ENCODE results near the gene HERC4.

DNA sequence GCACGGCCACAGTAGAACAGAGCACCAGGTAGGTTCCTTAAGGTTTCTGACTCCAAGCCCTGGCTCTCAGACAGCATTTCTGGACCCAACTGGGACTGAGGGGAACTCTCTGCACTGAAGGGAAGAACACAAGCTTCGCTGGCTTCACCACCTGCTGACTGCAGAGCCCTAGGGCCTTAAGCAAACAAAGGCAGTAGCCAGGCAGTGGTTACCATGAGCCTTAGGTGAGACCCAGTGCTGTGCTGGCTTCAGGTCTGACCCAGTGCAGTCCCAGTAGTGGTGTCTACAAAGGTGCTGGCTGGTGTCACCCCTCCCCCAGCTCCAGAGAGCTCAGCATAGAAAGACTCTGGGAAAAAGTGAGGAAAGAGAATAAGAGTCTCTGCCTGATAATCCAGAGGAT lies 131.2 kb downstream of the HERC4 start:
- TF ChIP-seq POLR2AphosphoS5 (IDR thresholded peaks at IDR 0.05) (no peak), POLR2A (IDR thresholded peaks at IDR 0.05) (no peak)
- TF ChIP-seq, protein P1, sequence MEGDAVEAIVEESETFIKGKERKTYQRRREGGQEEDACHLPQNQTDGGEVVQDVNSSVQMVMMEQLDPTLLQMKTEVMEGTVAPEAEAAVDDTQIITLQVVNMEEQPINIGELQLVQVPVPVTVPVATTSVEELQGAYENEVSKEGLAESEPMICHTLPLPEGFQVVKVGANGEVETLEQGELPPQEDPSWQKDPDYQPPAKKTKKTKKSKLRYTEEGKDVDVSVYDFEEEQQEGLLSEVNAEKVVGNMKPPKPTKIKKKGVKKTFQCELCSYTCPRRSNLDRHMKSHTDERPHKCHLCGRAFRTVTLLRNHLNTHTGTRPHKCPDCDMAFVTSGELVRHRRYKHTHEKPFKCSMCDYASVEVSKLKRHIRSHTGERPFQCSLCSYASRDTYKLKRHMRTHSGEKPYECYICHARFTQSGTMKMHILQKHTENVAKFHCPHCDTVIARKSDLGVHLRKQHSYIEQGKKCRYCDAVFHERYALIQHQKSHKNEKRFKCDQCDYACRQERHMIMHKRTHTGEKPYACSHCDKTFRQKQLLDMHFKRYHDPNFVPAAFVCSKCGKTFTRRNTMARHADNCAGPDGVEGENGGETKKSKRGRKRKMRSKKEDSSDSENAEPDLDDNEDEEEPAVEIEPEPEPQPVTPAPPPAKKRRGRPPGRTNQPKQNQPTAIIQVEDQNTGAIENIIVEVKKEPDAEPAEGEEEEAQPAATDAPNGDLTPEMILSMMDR (IDR thresholded peaks at IDR 0.05) = no peak

Measured in breast epithelium (tissue), 3 donors.